HepG2 (cell line): ENCODE data around the gene SLC34A3. TPM values are rescaled to one million over a fixed set of nuclear protein-coding genes. Genes with fewer than 3 reads are reported as not detected.

Experiments used
- GMEB2 ChIP-seq: IDR thresholded peaks from 2 replicates; pipeline ENCODE4 v1.6.1; 2016; ENCODE audit warnings: missing biosample characterization, missing genetic modification reagents, low read depth
- KDM5B ChIP-seq: sonication (generic); formaldehyde crosslinking; IDR thresholded peaks from 2 replicates; pipeline ENCODE4 v1.4.0; 2020; ENCODE audit warnings: missing genetic modification reagents, mild to moderate bottlenecking, borderline replicate concordance
- MIER2 ChIP-seq: IDR thresholded peaks from 2 replicates; pipeline ENCODE4 v1.6.1; 2016; ENCODE audit warnings: missing biosample characterization, missing genetic modification reagents
- NFE2L2 ChIP-seq: fragments of 150-350 bp; IDR thresholded peaks from 2 replicates; pipeline ENCODE4 v1.6.1; 2014; ENCODE audit warnings: low read length
- PATZ1 ChIP-seq: sonication (generic); formaldehyde crosslinking; IDR thresholded peaks from 2 replicates; pipeline ENCODE4 v1.4.0; 2020; ENCODE audit warnings: missing genetic modification reagents
- SMARCC2 ChIP-seq: fragments of 450-650 bp; IDR thresholded peaks from 2 replicates; pipeline ENCODE4 v1.6.1; 2017; ENCODE audit warnings: antibody characterized with exemption, mild to moderate bottlenecking
- SP140L ChIP-seq: sonication (generic); formaldehyde crosslinking; IDR thresholded peaks from 2 replicates; pipeline ENCODE4 v1.4.0; 2020; ENCODE audit warnings: missing genetic modification reagents, borderline replicate concordance
- STAG1 ChIP-seq: sonication (generic); formaldehyde crosslinking; IDR thresholded peaks from 2 replicates; pipeline ENCODE4 v1.4.0; 2020; ENCODE audit warnings: missing genetic modification reagents
- TFDP2 ChIP-seq: sonication (generic); formaldehyde crosslinking; IDR thresholded peaks from 2 replicates; pipeline ENCODE4 v1.4.0; 2020; ENCODE audit warnings: missing genetic modification reagents
- ZNF12 ChIP-seq: sonication (generic); formaldehyde crosslinking; IDR thresholded peaks from 2 replicates; pipeline ENCODE4 v1.5.0; 2020; ENCODE audit warnings: missing genetic modification reagents
- ZNF124 ChIP-seq: sonication (generic); formaldehyde crosslinking; IDR thresholded peaks from 2 replicates; pipeline ENCODE4 v1.4.0; 2020; ENCODE audit warnings: missing genetic modification reagents
- ZNF230 ChIP-seq: sonication (generic); formaldehyde crosslinking; IDR thresholded peaks from 2 replicates; pipeline ENCODE4 v1.4.0; 2020; ENCODE audit warnings: mild to moderate bottlenecking, missing genetic modification reagents
- ZNF501 ChIP-seq: sonication (generic); formaldehyde crosslinking; IDR thresholded peaks from 2 replicates; pipeline ENCODE4 v1.5.1; 2020; ENCODE audit warnings: mild to moderate bottlenecking, moderate library complexity, missing genetic modification reagents
- ZNF607 ChIP-seq: sonication (generic); formaldehyde crosslinking; IDR thresholded peaks from 2 replicates; pipeline ENCODE4 v1.5.1; 2020; ENCODE audit warnings: missing genetic modification reagents, mild to moderate bottlenecking, borderline replicate concordance
- ZNF737 ChIP-seq: sonication (generic); formaldehyde crosslinking; IDR thresholded peaks from 2 replicates; pipeline ENCODE4 v1.5.0; 2020; ENCODE audit warnings: missing genetic modification reagents, mild to moderate bottlenecking, borderline replicate concordance
- polyA plus RNA-seq, 8 experiments: library from polyadenylated mRNA; depleted of rRNA in 3 of 8; stranded (reverse) in 7 of 8; unstranded in 1 of 8; fragments of >200 nt; fragmentation: Illumina TruSeq in 4 of 8; extraction: Trizol in 4 of 8; gene quantifications; 2 replicates each; pipeline versions ENCODE4 v1.2.1 to v1.2.3, GENCODE V29; 2011 to 2016; ENCODE audit warnings: low read depth in 4 of 8, missing spikeins in 1 of 8, mixed read lengths in 1 of 8; ENCODE audit not compliant: insufficient read depth in 1 of 8
- total RNA-seq, 5 experiments: library from RNA; depleted of rRNA; stranded (reverse); fragments of >200 nt; fragmentation: Illumina TruSeq; extraction: Trizol; gene quantifications; 2 replicates each; pipeline ENCODE4 v1.2.3, GENCODE V29; 2016; ENCODE audit warnings: low read depth in 1 of 5
- TF ChIP-seq, protein P1 (sequence below): sonication (generic); formaldehyde crosslinking; IDR thresholded peaks from 2 replicates; pipeline ENCODE4 v1.4.0; 2020; ENCODE audit warnings: missing genetic modification reagents, borderline replicate concordance
- TF ChIP-seq, protein P2 (sequence below): IDR thresholded peaks from 2 replicates; pipeline ENCODE4 v1.4.0; 2020; ENCODE audit warnings: mild to moderate bottlenecking, missing genetic modification reagents
- TF ChIP-seq, protein P3 (sequence below): sonication (generic); formaldehyde crosslinking; IDR thresholded peaks from 2 replicates; pipeline ENCODE4 v1.8.1; 2023; ENCODE audit warnings: mild to moderate bottlenecking, moderate library complexity, missing genetic modification reagents

Gene SLC34A3
- total and polyA plus RNA-seq, 2 of the 13 experiments (the other 11 are each of a cell fraction or from before 2014, with no cell fraction given) = 0.07 to 1.0 TPM

- TF ChIP-seq, protein P1, sequence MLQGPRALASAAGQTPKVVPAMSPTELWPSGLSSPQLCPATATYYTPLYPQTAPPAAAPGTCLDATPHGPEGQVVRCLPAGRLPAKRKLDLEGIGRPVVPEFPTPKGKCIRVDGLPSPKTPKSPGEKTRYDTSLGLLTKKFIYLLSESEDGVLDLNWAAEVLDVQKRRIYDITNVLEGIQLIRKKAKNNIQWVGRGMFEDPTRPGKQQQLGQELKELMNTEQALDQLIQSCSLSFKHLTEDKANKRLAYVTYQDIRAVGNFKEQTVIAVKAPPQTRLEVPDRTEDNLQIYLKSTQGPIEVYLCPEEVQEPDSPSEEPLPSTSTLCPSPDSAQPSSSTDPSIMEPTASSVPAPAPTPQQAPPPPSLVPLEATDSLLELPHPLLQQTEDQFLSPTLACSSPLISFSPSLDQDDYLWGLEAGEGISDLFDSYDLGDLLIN (CRISPR knock-in tag) = no peak
- TF ChIP-seq, protein P2, sequence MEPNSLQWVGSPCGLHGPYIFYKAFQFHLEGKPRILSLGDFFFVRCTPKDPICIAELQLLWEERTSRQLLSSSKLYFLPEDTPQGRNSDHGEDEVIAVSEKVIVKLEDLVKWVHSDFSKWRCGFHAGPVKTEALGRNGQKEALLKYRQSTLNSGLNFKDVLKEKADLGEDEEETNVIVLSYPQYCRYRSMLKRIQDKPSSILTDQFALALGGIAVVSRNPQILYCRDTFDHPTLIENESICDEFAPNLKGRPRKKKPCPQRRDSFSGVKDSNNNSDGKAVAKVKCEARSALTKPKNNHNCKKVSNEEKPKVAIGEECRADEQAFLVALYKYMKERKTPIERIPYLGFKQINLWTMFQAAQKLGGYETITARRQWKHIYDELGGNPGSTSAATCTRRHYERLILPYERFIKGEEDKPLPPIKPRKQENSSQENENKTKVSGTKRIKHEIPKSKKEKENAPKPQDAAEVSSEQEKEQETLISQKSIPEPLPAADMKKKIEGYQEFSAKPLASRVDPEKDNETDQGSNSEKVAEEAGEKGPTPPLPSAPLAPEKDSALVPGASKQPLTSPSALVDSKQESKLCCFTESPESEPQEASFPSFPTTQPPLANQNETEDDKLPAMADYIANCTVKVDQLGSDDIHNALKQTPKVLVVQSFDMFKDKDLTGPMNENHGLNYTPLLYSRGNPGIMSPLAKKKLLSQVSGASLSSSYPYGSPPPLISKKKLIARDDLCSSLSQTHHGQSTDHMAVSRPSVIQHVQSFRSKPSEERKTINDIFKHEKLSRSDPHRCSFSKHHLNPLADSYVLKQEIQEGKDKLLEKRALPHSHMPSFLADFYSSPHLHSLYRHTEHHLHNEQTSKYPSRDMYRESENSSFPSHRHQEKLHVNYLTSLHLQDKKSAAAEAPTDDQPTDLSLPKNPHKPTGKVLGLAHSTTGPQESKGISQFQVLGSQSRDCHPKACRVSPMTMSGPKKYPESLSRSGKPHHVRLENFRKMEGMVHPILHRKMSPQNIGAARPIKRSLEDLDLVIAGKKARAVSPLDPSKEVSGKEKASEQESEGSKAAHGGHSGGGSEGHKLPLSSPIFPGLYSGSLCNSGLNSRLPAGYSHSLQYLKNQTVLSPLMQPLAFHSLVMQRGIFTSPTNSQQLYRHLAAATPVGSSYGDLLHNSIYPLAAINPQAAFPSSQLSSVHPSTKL (CRISPR knock-in tag) = no peak; the same call in 1 of the 2 replicates
- TF ChIP-seq KDM5B (CRISPR knock-in tag) (peak; percentile 51; the same call in 1 of the 2 replicates), GMEB2 (CRISPR knock-in tag) (no peak; the same call in 1 of the 2 replicates), ZNF607 (CRISPR knock-in tag) (peak; percentile 53; the same call in 1 of the 2 replicates), ZNF737 (CRISPR knock-in tag) (no peak), ZNF12 (CRISPR knock-in tag) (no peak), ZNF230 (CRISPR knock-in tag) (no peak), SP140L (CRISPR knock-in tag) (0 out of 2 replicates have a peak, but pooled peaks have one; percentile 31), STAG1 (CRISPR knock-in tag) (peak; percentile 91), PATZ1 (CRISPR knock-in tag) (peak; percentile 99), TFDP2 (CRISPR knock-in tag) (peak; percentile 70; the same call in 1 of the 2 replicates), ZNF124 (CRISPR knock-in tag) (no peak; the same call in 1 of the 2 replicates), ZNF501 (CRISPR knock-in tag) (peak; percentile 92), MIER2 (CRISPR knock-in tag) (peak; percentile 78), SMARCC2 (no peak), NFE2L2 (no peak)
- TF ChIP-seq, protein P3, sequence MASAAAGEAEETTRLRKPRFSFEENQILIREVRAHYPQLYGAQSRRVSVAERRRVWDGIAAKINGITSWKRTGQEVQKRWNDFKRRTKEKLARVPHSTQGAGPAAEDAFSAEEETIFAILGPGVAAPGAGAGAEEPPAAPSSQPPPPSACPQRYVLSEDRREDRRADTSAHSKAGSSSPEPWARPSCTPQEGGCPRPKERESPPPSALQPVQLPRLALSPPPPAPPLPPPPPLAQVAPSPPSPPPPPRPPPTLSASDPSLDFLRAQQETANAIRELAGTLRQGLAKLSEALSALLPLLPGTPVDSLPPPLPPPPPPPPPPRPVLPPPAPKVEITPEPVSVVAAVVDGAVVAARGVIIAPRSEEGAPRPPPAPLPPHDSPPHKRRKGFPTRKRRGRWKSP (CRISPR knock-in tag) = no peak; the same call in 1 of the 2 replicates
Observed at GRCh38 chr9:137236238-137236935, 5.7 kb downstream of the SLC34A3 start (continued).
